Measurements from ENCODE around the gene SUSD1.
A peak's percentile ranks its signal among the peaks of the same experiment; 100 is the strongest.
"Not testable (repeated sequence)": the region's sequence is repeated elsewhere in the genome, so short reads cannot be mapped to it uniquely, and the experiment has no call there.

SUSD1 gene

DNA sequence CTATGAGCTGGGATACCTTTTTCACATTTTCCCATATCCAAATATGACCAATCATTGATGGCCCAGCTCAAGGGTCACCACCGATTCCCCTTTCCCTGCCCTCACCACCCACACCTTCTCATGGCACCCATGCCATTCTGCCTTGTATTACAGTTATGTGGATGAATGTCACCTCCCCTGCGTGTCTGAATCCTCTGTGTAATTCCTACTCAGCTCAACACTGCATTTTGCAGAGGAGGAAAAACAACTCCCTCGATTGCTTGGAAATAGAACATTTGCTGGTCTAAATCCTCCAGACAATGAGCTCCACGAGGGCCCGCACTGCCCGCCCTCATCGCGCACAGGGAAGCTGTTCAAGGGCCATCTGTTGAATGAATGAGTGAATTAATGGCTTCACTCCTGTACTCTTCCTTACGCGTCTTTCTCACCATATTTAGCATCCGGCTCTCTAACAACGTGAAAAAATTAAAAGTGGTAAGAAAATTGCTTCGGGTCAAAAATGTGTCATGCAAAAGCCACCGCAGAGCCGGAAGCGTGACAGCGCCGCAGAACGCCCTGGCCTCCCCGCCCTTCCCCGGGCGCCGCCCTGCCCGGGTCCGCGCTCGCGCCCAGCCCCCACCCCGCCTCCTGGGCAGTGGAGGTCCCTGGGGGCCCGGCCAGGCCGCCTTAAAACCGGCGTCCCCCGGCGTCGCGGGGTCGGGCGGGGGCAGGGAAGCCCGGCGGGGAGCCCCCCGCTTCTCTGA lies 704 bp downstream of the SUSD1 start:
- peak; percentile 35 to 47 for DNase-seq (ENCODE audit: low read depth in 1 of 2, low spot score in 1 of 2)

DNA sequence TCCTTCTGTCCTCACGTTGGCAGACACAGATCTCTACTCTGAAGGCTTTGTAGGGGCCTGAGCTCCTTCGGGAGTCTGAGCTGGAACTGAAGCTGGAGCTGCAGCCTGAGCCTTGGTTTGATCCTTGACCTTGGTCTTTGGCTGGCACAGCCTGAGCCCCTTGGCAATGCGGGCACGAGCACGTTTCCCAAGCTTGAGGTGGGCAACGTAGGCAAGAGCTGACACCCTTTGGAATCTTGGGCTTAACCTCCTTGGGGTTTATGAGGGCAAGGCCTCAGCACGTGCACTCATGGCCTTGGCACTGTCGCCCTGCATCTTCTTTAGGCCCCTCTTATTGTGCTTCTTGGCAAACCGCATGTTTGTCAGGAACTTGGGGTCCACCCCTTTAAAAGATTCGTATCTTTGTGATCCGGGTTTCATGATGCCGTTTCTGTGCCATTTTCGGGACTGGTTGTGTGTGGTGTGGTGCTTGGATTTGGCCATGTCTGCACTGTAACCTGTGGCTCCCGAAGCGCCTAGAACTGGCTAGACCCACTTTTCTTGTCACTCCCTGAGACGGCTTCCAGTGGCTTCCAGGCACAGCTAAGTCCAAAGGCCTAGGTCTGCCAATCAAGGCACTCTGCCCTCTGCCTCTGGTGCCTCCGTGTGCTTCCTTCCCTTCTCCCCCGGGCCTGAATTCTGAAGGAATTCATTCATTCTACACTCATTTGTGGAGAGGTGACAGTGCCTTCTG lies 1.4 kb downstream of the SUSD1 start:
- no peak for DNase-seq (ENCODE audit: low read depth in 1 of 2, low spot score in 1 of 2)

DNA sequence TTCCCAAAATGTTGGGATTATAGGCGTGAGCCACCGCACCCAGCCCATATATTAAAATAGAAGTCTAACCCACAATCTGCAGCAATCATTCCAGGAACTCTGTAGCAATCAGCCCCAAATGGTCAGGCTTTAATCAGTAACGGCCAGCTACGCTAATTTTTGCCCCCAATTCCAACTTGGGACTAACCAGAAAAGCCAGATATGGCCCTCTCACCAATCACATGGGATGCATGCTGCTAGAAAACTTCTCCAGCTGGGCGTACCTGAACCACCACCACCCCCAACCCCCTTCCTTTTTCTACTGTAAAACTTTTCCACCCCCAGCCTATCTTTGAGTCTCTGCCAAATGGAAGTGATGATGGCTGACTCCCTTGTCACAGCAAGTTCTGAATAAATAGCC lies 4.1 kb downstream of the SUSD1 start:
- DNase-seq (ENCODE audit: low read depth in 1 of 2, low spot score in 1 of 2): no peak

DNA sequence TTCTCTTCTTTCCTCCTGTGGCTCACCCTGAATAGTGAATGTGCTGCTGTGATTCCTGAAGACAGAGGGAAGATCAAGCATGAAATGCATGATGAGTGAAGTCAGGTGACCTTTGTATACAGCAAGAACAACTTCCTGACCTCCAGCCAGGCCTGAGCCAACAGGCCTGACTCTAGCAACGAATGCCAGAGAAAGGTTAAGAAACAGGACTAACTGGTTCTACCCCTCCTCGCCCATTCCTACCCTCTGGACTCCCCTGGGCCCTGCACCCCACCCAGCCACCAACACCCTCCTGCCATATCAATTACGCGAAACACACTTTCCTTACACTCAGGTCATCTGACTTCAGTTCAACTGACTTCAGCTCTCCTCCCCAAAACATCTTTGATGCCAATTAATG lies 4.9 kb downstream of the SUSD1 start:
- no peak for DNase-seq (ENCODE audit: low read depth in 1 of 2, low spot score in 1 of 2)

DNA sequence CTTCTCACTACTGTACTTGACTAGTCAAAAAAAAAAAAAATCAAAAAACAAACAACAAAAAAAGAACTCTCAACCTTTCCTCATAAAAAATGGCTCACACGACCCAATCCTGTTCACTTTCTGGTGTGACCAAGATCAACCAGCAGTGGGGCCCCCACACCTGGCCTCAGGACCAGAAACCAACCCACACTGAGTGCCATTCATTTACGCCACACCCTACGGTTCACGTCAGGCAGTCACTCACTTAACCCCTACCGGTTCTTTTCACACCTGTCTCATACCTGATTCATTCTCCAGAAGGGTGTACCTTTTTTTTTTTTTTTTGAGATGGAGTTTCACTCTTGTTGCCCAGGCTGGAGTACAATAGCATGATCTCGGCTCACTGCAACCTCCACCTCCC lies 5.7 kb downstream of the SUSD1 start:
- no peak for DNase-seq (ENCODE audit: low read depth in 1 of 2, low spot score in 1 of 2)

DNA sequence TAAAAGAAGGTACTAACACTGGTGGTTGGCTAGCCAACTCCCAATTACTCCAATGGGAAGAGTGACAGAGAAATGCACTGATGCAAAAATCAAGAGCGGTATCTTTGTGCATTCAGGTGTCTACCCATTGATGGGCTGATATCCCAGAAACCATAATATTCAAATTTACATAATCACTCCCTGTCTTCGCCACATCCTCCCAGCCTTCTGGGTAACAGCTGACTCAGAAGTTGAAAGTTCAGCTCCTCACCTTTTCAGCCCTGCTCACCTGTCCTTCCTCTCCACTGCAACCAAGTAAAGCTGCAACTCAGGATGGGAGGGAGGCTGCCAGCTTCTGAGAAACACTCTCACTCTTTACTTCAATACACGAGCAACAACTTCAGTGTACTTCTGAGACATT lies 6.9 kb downstream of the SUSD1 start:
- DNase-seq (ENCODE audit: low read depth in 1 of 2, low spot score in 1 of 2): no peak

DNA sequence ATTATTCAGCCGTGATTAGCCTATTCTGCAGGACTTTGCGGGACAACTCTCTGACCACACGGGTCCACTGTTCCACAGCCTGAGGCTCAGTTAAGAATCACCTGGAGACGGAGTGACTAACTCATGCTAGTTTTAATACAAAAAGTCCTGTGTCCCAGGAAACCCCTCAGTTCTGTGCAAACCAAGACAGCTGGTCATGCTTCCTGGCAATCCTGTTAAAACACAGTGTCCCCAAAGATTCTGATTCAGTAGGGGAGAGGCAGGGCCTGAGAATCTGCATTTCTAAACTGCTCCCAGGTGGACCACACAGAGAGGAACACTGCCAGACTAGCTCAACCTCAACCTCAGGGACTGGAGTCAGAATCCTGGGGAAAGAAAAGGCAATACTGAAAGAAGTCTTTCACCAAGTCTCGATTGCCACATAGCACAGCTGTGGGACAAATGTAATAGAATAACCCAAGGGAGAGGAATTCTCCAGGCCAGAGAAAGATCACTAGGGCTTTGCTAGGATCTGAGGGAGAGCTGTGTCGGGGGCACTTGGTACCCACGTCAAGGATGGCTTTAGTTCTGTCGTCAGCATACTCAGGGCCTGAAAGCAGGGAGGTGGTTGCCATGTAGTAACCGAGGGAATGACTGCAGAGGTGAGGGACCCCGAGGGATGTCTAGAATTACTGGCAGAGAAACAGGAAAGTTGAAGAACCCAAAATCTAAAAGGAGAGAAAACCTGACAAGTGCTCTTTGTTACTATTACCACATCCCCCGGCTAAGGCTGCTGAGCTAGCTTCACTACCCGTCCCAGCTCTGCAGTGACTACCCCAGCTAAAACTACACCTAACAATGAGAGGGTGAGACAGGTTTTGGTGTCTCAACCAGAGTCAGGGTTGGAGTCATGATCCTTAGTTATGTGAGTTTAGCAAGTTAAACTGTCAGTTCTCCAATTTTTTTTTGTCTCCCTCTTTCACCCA lies 8.6 kb downstream of the SUSD1 start:
- DNase-seq (ENCODE audit: low read depth in 1 of 2, low spot score in 1 of 2): no peak

DNA sequence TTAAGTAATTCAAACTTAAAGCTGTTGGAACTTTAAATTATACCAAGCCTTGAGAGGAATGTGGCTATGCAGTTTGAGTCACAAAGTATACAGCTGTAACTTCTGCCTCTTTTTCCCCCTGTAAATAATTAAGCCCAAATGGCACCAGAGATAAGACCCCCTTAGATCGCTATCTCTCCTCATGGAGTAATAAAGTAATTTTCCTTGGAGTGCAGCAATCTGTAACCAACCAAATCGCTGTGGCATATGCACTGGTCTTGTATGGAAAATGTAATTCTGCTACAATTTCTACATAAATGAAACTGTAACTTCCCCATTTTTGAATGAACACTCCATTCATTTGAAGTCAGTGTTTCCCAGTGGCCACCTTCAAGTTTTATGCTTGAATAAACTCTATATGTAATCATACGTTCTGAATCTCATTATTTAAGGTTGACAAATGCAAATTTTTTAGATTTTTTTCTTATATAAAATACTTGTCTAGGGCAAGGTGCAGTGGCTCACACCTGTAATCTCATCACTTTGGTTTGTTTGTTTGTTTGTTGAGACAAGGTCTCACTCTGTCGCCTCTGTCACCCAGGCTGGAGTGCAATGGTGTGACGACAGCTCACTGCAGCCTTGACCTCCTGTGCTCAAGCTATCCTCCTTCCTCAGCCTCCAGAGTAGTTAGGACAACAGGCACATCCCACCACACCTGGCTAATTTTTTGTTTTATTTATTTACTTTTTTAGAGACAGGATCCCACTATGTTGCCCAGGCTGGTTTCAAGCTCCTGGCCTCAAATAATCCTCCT lies 12.3 kb downstream of the SUSD1 start:
- DNase-seq (ENCODE audit: low read depth in 1 of 2, low spot score in 1 of 2): no peak

DNA sequence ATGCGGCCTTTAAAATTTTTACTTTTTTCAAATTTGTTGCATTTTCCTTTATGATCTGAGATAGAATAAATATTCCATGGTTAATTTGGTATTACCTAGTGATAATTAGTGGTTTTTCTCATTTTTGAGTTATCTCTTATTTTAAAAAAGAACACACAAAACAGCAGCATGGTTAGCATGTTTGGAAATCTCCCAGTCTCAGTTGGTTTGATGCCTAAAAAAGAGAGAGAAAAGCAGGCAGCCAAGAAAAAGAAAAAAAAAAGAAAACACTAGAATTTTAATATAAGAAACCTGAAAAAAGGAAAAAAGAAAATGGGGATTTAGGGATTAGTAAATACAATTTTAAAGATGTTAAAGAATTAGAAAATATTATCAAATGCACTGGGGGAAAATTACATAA lies 15.3 kb downstream of the SUSD1 start:
- no peak for DNase-seq (ENCODE audit: low read depth in 1 of 2, low spot score in 1 of 2)

DNA sequence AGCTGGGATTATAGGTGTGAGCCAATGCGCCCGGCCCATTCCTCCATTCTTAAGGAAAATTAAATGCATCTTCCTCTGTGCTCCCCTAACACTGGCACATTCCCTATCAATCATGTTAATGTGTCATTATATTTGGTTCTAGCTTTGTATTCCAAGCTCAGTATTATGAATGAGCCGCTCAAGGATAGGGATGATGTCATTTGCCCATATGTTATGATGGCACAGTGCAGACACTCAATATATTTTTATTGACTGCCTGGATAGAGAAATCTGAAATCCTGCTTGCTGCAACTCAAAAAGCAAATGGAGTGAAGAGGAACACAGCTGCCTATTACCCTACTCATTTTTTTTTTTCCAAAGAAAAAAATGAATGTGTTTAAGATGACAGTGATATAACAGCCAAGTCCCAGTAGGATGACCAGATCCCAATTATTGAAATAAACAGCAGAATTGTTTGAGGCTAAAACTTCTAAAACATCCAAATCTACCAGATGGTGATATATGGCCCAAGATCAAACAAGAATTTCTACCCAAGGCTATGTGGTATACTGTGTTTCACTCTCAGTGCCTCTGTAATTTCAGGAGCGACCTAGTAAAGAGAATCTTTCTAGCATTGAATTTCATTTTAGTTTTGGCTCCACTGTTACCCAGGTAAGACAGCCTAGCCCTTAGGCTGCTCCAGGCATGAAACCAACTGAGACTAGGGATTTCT lies 16.3 kb downstream of the SUSD1 start:
- no peak for DNase-seq (ENCODE audit: low read depth in 1 of 2, low spot score in 1 of 2)

DNA sequence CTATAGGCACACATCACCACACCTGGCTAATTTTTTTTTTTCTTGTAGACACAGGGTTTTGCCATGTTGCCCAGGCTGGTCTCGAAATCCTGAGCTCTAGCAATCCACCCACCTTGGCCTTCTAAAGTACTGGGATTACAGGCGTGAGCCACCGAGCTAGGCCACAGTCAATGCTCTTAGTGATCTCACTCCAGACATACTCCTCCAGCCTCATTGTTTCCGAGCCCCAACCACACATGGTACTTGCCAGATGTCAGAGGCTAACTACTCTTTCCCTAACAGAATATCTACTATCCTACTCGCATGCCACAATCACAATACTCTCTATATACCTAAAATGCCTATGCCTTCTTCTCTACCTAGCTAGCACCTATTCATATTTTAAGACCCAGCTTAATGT lies 17.1 kb downstream of the SUSD1 start:
- DNase-seq (ENCODE audit: low read depth in 1 of 2, low spot score in 1 of 2): no peak

DNA sequence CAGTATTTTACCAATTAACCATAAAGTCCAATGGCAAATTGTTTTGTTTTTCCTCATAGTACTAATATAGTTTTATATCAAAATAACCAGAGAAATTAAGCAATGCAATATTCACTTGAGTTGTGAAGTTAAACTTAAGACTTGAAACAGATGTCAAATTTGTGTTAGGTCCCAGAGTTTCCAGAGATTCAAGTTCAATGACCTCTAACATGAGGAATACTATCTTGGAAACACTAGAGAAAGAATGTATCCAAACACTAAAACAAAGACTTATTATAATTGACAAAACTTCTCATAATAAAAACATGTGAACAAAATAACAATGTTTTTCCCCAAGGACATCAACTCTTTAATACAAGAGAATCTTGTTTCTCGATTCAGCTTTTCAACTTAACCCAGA lies 18.0 kb downstream of the SUSD1 start:
- no peak for DNase-seq (ENCODE audit: low read depth in 1 of 2, low spot score in 1 of 2)

DNA sequence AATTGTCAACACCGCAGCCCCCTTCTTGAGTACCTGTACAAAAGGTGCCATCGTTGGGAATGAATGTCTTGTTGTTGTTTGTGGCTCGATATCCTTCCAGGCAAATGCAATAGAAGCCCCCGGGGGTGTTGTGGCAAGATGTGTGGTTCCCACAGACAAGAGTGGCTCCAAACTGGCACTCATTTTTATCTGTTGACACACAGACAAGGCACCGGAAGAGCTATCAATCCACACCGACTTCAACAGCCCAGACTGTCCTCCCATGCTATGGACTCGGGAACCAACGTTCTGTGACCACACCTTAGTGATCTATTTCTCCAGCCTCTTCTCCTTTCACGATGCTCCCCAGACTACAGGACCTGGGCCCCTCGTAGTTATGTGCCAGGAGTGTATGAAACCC lies 25.9 kb downstream of the SUSD1 start:
- no peak for DNase-seq (ENCODE audit: low read depth in 1 of 2, low spot score in 1 of 2)

DNA sequence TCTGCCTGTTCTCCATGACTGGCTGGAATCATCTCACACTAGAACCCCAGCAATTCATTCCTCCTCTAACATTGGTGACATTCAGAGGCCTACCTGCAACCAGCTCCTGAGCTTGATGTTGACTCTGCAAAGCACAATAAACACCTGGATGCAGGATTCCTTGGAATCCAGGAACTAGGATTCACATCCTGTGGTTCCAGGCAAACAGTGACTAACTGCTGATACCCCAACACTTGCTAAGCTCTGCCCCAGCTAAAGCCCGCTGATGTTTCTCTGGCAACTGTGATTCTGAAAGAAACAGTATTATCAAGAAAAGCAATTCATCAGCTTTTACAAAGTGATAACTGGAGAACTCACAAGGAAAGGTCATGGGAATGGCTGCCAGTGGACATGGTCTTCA lies 29.2 kb downstream of the SUSD1 start:
- no peak for DNase-seq (ENCODE audit: low read depth in 1 of 2, low spot score in 1 of 2)

DNA sequence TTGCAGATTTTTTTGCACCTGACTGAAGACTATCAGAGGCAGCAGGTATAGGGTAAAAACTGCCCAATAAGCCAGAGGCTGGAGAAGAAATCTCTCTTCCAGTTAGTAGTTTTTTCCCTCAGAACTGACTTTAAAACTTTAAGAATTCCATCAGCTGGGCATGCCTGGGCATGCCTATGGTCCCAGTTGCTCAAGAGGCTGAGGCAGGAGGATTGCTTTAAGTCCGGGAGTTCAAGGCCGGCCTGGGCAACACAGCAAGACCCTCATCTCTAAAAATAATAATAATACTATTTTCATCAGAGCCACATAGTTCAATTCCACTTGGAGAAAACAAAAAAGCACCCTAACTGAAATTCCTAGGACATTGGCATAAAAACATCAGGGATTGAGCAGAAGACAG lies 30.3 kb downstream of the SUSD1 start:
- no peak for DNase-seq (ENCODE audit: low read depth in 1 of 2, low spot score in 1 of 2)

DNA sequence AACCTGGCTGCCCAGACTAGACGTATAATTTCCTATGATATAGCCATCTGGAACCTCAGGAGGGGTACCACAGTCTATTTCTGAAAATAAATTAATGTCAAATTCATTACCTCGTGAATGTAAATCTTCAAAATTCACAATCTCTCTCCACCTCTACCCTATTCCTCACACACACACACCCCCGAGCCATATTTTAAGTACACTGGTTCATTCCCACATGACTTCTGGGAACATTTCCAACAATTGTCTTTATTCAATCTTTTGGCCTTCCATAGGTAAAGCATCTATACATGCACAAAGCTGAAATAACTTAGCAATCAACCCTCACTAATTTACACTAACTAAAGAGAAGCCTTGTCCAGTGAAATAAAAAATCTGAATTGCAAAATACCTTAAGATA lies 32.7 kb downstream of the SUSD1 start:
- DNase-seq (ENCODE audit: low read depth in 1 of 2, low spot score in 1 of 2): no peak

DNA sequence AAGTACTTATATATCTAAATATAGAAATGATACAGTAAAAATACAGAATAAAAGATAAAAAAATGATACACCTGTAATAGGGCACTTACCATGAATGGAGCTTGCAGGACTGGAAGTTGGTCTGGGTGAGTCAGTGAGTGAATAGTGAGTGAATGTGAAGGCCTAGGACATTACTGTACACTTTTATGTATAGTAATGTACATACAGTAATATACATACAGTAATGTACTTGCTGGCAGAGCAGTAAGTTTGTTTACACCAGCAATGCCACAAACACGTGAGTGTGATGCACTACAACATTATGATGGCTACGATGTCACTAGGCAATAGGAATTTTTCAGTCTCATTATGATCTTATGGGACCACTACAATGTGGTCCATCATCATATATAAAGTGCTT lies 34.2 kb downstream of the SUSD1 start:
- no peak for DNase-seq (ENCODE audit: low read depth in 1 of 2, low spot score in 1 of 2)

DNA sequence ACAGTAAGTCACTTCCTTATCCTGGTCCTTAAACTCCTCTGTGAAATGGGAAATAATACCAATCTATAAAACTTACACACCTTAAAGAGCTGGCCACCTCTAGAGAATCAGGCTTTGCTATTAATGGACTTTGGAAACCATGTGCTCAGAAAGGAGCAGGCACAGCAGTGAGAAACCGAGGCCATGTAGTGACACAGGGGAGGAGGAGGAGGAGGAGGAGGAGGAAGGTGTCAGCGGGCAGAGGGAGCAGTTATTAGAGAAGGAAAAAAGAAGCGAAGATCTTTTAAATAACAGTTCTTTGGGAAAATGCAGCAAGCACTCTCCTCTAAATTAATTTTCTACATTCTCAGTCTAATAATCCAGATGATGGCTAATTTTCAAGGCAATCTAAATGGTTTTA lies 38.0 kb downstream of the SUSD1 start:
- DNase-seq (ENCODE audit: low read depth in 1 of 2, low spot score in 1 of 2): no peak

DNA sequence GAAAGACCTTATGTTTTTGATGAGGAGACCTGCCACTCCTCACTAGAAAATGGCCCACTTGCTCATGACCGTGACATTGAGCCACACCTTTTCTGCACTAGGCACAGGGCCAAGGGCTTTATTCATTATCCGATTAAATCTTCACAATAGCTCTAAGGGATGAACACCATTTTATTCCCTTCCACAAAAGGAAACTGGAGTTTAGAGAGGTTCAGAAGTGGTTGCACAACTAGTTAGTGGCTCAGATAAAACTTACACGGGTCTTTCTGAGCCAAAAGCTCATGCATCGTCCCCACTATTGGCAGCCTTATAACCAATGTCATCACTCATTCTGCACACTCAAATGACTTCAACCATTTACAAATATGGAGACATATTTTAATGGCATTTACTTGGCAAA lies 39.4 kb downstream of the SUSD1 start:
- DNase-seq (ENCODE audit: low read depth in 1 of 2, low spot score in 1 of 2): no peak

DNA sequence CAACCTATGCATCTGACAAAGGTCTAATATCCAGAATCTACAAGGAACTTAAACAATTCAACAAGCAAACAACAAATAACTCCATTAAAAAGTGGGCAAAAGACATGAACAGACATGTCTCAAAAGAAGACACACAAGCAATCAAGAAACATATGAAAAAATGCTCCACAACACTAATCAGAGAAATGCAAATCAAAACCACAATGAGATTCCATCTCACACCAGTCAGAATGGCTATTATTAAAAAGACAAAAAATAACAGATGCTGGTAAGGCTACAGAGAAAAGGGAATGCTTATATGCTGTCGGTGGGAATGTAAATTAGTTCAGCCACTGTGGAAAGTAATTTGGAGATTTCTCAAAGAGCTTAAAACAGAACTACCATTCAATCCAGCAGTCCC lies 41.3 kb downstream of the SUSD1 start:
- not testable (repeated sequence) for DNase-seq (ENCODE audit: low read depth in 1 of 2, low spot score in 1 of 2)
